H9 (cell line): ENCODE measurements around the gene EHF. TPM values are rescaled to one million over a fixed set of nuclear protein-coding genes. Genes with fewer than 3 reads are reported as not detected.

ENCODE experiments used
- DNase-seq: peaks from one replicate; pipeline ENCODE4 v3.0.0-alpha.2; 2017
- H2AFZ ChIP-seq: one replicate; pipeline ENCODE4 v1.6.1; 2013; ENCODE audit warnings: mild to moderate bottlenecking, low read length, control low read depth, moderate library complexity
- H2AK5ac ChIP-seq: 2 replicates; pipeline ENCODE4 v1.6.1; 2013; ENCODE audit warnings: low read length, control low read depth, mixed read lengths; ENCODE audit not compliant: insufficient read length
- H2BK120ac ChIP-seq: one replicate; pipeline ENCODE4 v1.6.1; 2013; ENCODE audit warnings: low read depth, mild to moderate bottlenecking, low read length, control low read depth, inconsistent platforms; ENCODE audit not compliant: poor library complexity, severe bottlenecking
- H2BK12ac ChIP-seq: 2 replicates; pipeline ENCODE4 v1.6.1; 2013; ENCODE audit warnings: low read length, control low read depth, mixed read lengths, low read depth; ENCODE audit not compliant: insufficient read length
- H2BK15ac ChIP-seq: 2 replicates; pipeline ENCODE4 v1.6.1; 2013; ENCODE audit warnings: low read depth, low read length, control low read depth
- H2BK20ac ChIP-seq: one replicate; pipeline ENCODE4 v1.6.1; 2013; ENCODE audit warnings: low read depth, mild to moderate bottlenecking, low read length, control low read depth, inconsistent platforms; ENCODE audit not compliant: poor library complexity, severe bottlenecking
- H2BK5ac ChIP-seq: 2 replicates; pipeline ENCODE4 v1.6.1; 2013; ENCODE audit warnings: low read length, control low read depth, mixed read lengths; ENCODE audit not compliant: insufficient read length
- H3K14ac ChIP-seq: 2 replicates; pipeline ENCODE4 v1.6.1; 2013; ENCODE audit warnings: low read length, control low read depth; ENCODE audit not compliant: insufficient read depth
- H3K18ac ChIP-seq: 2 replicates; pipeline ENCODE4 v1.6.1; 2013; ENCODE audit warnings: low read depth, mild to moderate bottlenecking, mixed read lengths, low read length, control low read depth; ENCODE audit not compliant: insufficient read length
- H3K23ac ChIP-seq: 2 replicates; pipeline ENCODE4 v1.6.1; 2013; ENCODE audit warnings: low read length, control low read depth, mixed read lengths, low read depth; ENCODE audit not compliant: insufficient read length
- H3K23me2 ChIP-seq: 2 replicates; pipeline ENCODE4 v1.6.1; 2013; ENCODE audit warnings: low read depth, mild to moderate bottlenecking, mixed read lengths, low read length, control low read depth; ENCODE audit not compliant: insufficient read length, poor library complexity, severe bottlenecking
- H3K27ac ChIP-seq: 2 replicates; pipeline ENCODE4 v1.5.1; 2013; ENCODE audit warnings: low read length, control low read depth, mixed read lengths, low read depth; ENCODE audit not compliant: insufficient read length
- H3K27me3 ChIP-seq: 2 replicates; pipeline ENCODE4 v1.6.1; 2013; ENCODE audit warnings: low read length, control low read depth, inconsistent platforms; ENCODE audit not compliant: insufficient read depth
- H3K4ac ChIP-seq: 2 replicates; pipeline ENCODE4 v1.6.1; 2013; ENCODE audit warnings: low read depth, mild to moderate bottlenecking, control low read depth, inconsistent platforms, low read length, moderate library complexity
- H3K4me1 ChIP-seq: 2 replicates; pipeline ENCODE4 v1.6.1; 2013; ENCODE audit warnings: low read length, control low read depth, inconsistent platforms; ENCODE audit not compliant: insufficient read depth
- H3K4me2 ChIP-seq: 2 replicates; pipeline ENCODE4 v1.6.1; 2013; ENCODE audit warnings: low read length, control low read depth, mixed read lengths; ENCODE audit not compliant: insufficient read length, insufficient read depth
- H3K56ac ChIP-seq: 2 replicates; pipeline ENCODE4 v1.6.1; 2013; ENCODE audit warnings: low read depth, mild to moderate bottlenecking, mixed read lengths, low read length, control low read depth; ENCODE audit not compliant: insufficient read length
- H3K79me1 ChIP-seq: 2 replicates; pipeline ENCODE4 v1.6.1; 2013; ENCODE audit warnings: low read depth, mild to moderate bottlenecking, moderate library complexity, low read length, control low read depth, inconsistent platforms; ENCODE audit not compliant: insufficient read depth, poor library complexity, severe bottlenecking
- H3K79me2 ChIP-seq: 2 replicates; pipeline ENCODE4 v1.6.1; 2013; ENCODE audit warnings: low read length, control low read depth, inconsistent platforms; ENCODE audit not compliant: insufficient read depth
- H3K9ac ChIP-seq: 2 replicates; pipeline ENCODE4 v1.6.1; 2013; ENCODE audit warnings: low read length, control low read depth, mixed read lengths; ENCODE audit not compliant: insufficient read length; ENCODE audit errors: extremely low read depth
- H3K9me3 ChIP-seq: one replicate; pipeline ENCODE4 v1.6.1; 2013; ENCODE audit warnings: low read depth, low read length, inconsistent platforms; ENCODE audit not compliant: control insufficient read depth
- H3T11ph ChIP-seq: one replicate; pipeline ENCODE4 v1.6.1; 2013; ENCODE audit warnings: mild to moderate bottlenecking, low read length, control low read depth, inconsistent platforms
- H4K20me1 ChIP-seq: one replicate; pipeline ENCODE4 v1.6.1; 2013; ENCODE audit not compliant: control insufficient read depth, insufficient read length, insufficient read depth
- H4K5ac ChIP-seq: 2 replicates; pipeline ENCODE4 v1.6.1; 2013; ENCODE audit warnings: low read depth, mild to moderate bottlenecking, mixed read lengths, low read length, control low read depth; ENCODE audit not compliant: insufficient read length
- H4K8ac ChIP-seq: replicated peaks from 2 replicates; pipeline ENCODE4 v1.6.1; 2013; ENCODE audit warnings: low read length, control low read depth, mixed read lengths, low read depth; ENCODE audit not compliant: insufficient read length
- H4K91ac ChIP-seq: 2 replicates; pipeline ENCODE4 v1.6.1; 2013; ENCODE audit warnings: low read depth, mild to moderate bottlenecking, moderate library complexity, mixed read lengths, low read length, control low read depth; ENCODE audit not compliant: insufficient read length
- H3K27ac Mint-ChIP-seq, 3 experiments: 2 replicates in 2 of 3; 3 replicates in 1 of 3; pipeline ENCODE4 v1.8.0; 2020 to 2021; ENCODE audit warnings: mixed read lengths in 3 of 3, mild to moderate bottlenecking in 1 of 3, moderate library complexity in 1 of 3
- H3K27me3 Mint-ChIP-seq: 2 replicates; pipeline ENCODE4 v1.8.0; 2021; ENCODE audit warnings: low read depth, mild to moderate bottlenecking, moderate library complexity, mixed read lengths
- H3K36me3 Mint-ChIP-seq, 3 experiments: 2 replicates in 2 of 3; 3 replicates in 1 of 3; pipeline ENCODE4 v1.8.0; 2020 to 2021; ENCODE audit warnings: low read depth in 3 of 3, mixed read lengths in 3 of 3; ENCODE audit not compliant: insufficient read depth in 1 of 3
- H3K4me1 Mint-ChIP-seq, 2 experiments: 2 replicates each; pipeline ENCODE4 v1.8.0; 2020; ENCODE audit warnings: mixed read lengths in 2 of 2
- H3K4me3 Mint-ChIP-seq, 2 experiments: 2 replicates in 1 of 2; 3 replicates in 1 of 2; pipeline ENCODE4 v1.8.0; 2020 to 2021; ENCODE audit warnings: mild to moderate bottlenecking in 2 of 2, mixed read lengths in 2 of 2, moderate library complexity in 1 of 2
- H3K9me3 Mint-ChIP-seq, 2 experiments: 2 replicates in 1 of 2; 3 replicates in 1 of 2; pipeline ENCODE4 v1.8.0; 2020; ENCODE audit warnings: mild to moderate bottlenecking in 2 of 2, mixed read lengths in 2 of 2, moderate library complexity in 1 of 2
- CTCF ChIP-seq: fragments of 200-600 bp; sonication (generic); conservative IDR thresholded peaks from 3 replicates; pipeline ENCODE4 v1.8.0; 2021; ENCODE audit warnings: antibody characterized with exemption, mild to moderate bottlenecking
- total RNA-seq: library from RNA; stranded (reverse); gene quantifications from 2 replicates; pipeline ENCODE4 v1.2.1, GENCODE V29; 2021

The EHF gene
- total RNA-seq, 1 experiment from 2014 or later, result not detected

GRCh38 chr11:34626393-34626792 is 5.5 kb downstream of the EHF start:
- H3K4me1 Mint-ChIP-seq, result peaks cover 2 to 9% of the 10 kb centered on the region in 2 experiments; a peak in 2 of 4 replicates
- Histone ChIP-seq H3K4me1 (no peaks in the 10 kb centered on the region), H2BK15ac (no peak overlapping the region), H4K5ac (no peak overlapping the region), H3K9me3 (no peaks in the 10 kb centered on the region), H3K9ac (no peak overlapping the region), H3K18ac (no peak overlapping the region), H3K79me1 (no peaks in the 10 kb centered on the region), H4K20me1 (no peaks in the 10 kb centered on the region), H3K56ac (no peak overlapping the region), H2AFZ (no peak overlapping the region), H3K14ac (no peak overlapping the region), H2BK5ac (no peak overlapping the region), H3K27me3 (no peaks in the 10 kb centered on the region), H3K23me2 (no peaks in the 10 kb centered on the region), H3T11ph (no peak overlapping the region), H3K4me2 (no peak overlapping the region), H4K91ac (no peak overlapping the region), H4K8ac (no peak overlapping the region), H3K23ac (no peak overlapping the region), H3K4ac (no peak overlapping the region), H2AK5ac (no peak overlapping the region), H2BK12ac (no peak overlapping the region), H3K27ac (no peak overlapping the region), H3K79me2 (no peaks in the 10 kb centered on the region), H2BK120ac (no peak overlapping the region), H2BK20ac (no peak overlapping the region)
- no peak for DNase-seq
- no peak overlapping the region for H3K4me3 Mint-ChIP-seq
- H3K27ac Mint-ChIP-seq, result no peak overlapping the region
- H3K9me3 Mint-ChIP-seq, result no peaks in the 10 kb centered on the region
- peaks cover 3% of the 10 kb centered on the region; the same call in 1 of the 2 replicates for H3K27me3 Mint-ChIP-seq
- no peaks in the 10 kb centered on the region for H3K36me3 Mint-ChIP-seq
- no peak for TF ChIP-seq CTCF
